ENCODE data around the gene DCBLD1. TPM values are rescaled to one million over a fixed set of nuclear protein-coding genes. Genes with fewer than 3 reads are reported as not detected.

The DCBLD1 gene
- total RNA-seq, 2 experiments from 2014 or later: 0.08 TPM; not detected in 1

- Histone ChIP-seq H3K9me3 (ENCODE audit: low read length) (no peaks in the 10 kb centered on the region), H3K4me2 (ENCODE audit: low read length) (no peak overlapping the region), H3K27ac (ENCODE audit: low read depth, low read length, poor library complexity, severe bottlenecking) (no peak overlapping the region), H3K9me2 (ENCODE audit: insufficient read depth, low read length) (no peaks in the 10 kb centered on the region), H3K4me1 (ENCODE audit: insufficient read depth, low read length, poor library complexity, severe bottlenecking) (no peaks in the 10 kb centered on the region), H3K4me3 (ENCODE audit: low read depth, low read length, poor library complexity, severe bottlenecking) (no peak overlapping the region), H3K79me2 (ENCODE audit: insufficient read depth, low read depth, low read length) (no peaks in the 10 kb centered on the region), H3K36me3 (ENCODE audit: insufficient read depth, low read length) (no peaks in the 10 kb centered on the region), H4K20me1 (ENCODE audit: insufficient read depth, low read length) (no peaks in the 10 kb centered on the region; the same call in 1 of the 2 replicates), H2AFZ (ENCODE audit: low read length) (no peak overlapping the region)
- intact Hi-C loops (cut with micrococcal nuclease; ENCODE audit: unreplicated experiment): no loop called here
- CTCF ChIA-PET (ENCODE audit: unreplicated experiment): no interaction called here
- no TSS peak for BruUV-seq (replicated peaks)
- DNase-seq (ENCODE audit: low spot score): no peak
- no peak for TF ChIP-seq EZH2phosphoT487 (IDR thresholded peaks at IDR 0.05; ENCODE audit: borderline replicate concordance, low read depth, low read length)
- TF ChIP-seq CTCF (conservative IDR thresholded peaks at IDR 0.05; ENCODE audit: low read length): no peak
- POLR2A ChIA-PET: no interaction called here
These were observed 26.0 kb downstream of the DCBLD1 start for GRCh38 chr6:117508450-117508971.

- CTCF ChIA-PET (ENCODE audit: unreplicated experiment): no interaction called here
- H3K4me2 ChIP-seq (ENCODE audit: low read length): no peak overlapping the region
- POLR2A ChIA-PET: interaction anchor here (1.4 kb wide), 1 partner anchor 14 kb away, joined by 3 read pairs; no protein-coding TSS in a partner anchor
- H4K20me1 ChIP-seq (ENCODE audit: insufficient read depth, low read length): no peaks in the 10 kb centered on the region; the same call in 1 of the 2 replicates
- H3K79me2 ChIP-seq (ENCODE audit: insufficient read depth, low read depth, low read length): no peaks in the 10 kb centered on the region
- H3K9me3 ChIP-seq (ENCODE audit: low read length): no peaks in the 10 kb centered on the region
- DNase-seq (ENCODE audit: low spot score): no peak
- intact Hi-C loops (cut with micrococcal nuclease; ENCODE audit: unreplicated experiment): no loop called here
- H2AFZ ChIP-seq (ENCODE audit: low read length): no peak overlapping the region
- no peak overlapping the region for H3K4me3 ChIP-seq (ENCODE audit: low read depth, low read length, poor library complexity, severe bottlenecking)
- H3K36me3 ChIP-seq (ENCODE audit: insufficient read depth, low read length): no peaks in the 10 kb centered on the region
- H3K27ac ChIP-seq (ENCODE audit: low read depth, low read length, poor library complexity, severe bottlenecking): no peak overlapping the region
- no peaks in the 10 kb centered on the region for H3K9me2 ChIP-seq (ENCODE audit: insufficient read depth, low read length)
- TF ChIP-seq CTCF (conservative IDR thresholded peaks at IDR 0.05; ENCODE audit: low read length) (no peak), EZH2phosphoT487 (IDR thresholded peaks at IDR 0.05; ENCODE audit: borderline replicate concordance, low read depth, low read length) (no peak)
- H3K4me1 ChIP-seq (ENCODE audit: insufficient read depth, low read length, poor library complexity, severe bottlenecking): no peaks in the 10 kb centered on the region
- BruUV-seq (replicated peaks): no TSS peak
These were observed 26.5 kb downstream of the DCBLD1 start for GRCh38 chr6:117509021-117509420.

- no peak overlapping the region for H3K27ac ChIP-seq (ENCODE audit: low read depth, low read length, poor library complexity, severe bottlenecking)
- no peak for DNase-seq (ENCODE audit: low spot score)
- TF ChIP-seq EZH2phosphoT487 (IDR thresholded peaks at IDR 0.05; ENCODE audit: borderline replicate concordance, low read depth, low read length) (no peak), CTCF (conservative IDR thresholded peaks at IDR 0.05; ENCODE audit: low read length) (no peak)
- no peaks in the 10 kb centered on the region for H3K79me2 ChIP-seq (ENCODE audit: insufficient read depth, low read depth, low read length)
- no peaks in the 10 kb centered on the region for H3K4me1 ChIP-seq (ENCODE audit: insufficient read depth, low read length, poor library complexity, severe bottlenecking)
- no TSS peak for BruUV-seq (replicated peaks)
- no peak overlapping the region for H3K4me3 ChIP-seq (ENCODE audit: low read depth, low read length, poor library complexity, severe bottlenecking)
- intact Hi-C loops (cut with micrococcal nuclease; ENCODE audit: unreplicated experiment): no loop called here
- H3K4me2 ChIP-seq (ENCODE audit: low read length): no peak overlapping the region
- H2AFZ ChIP-seq (ENCODE audit: low read length): no peak overlapping the region
- ChIA-PET CTCF (ENCODE audit: unreplicated experiment) (no interaction called here), POLR2A (no interaction called here)
- no peaks in the 10 kb centered on the region for H3K9me2 ChIP-seq (ENCODE audit: insufficient read depth, low read length)
- H4K20me1 ChIP-seq (ENCODE audit: insufficient read depth, low read length): no peaks in the 10 kb centered on the region; the same call in 1 of the 2 replicates
- no peaks in the 10 kb centered on the region for H3K36me3 ChIP-seq (ENCODE audit: insufficient read depth, low read length)
- H3K9me3 ChIP-seq (ENCODE audit: low read length): no peaks in the 10 kb centered on the region
These were observed 29.8 kb downstream of the DCBLD1 start for GRCh38 chr6:117512056-117512828.
